H1 (cell line): ENCODE results near the gene MYO9A. TPM values are rescaled to one million over a fixed set of nuclear protein-coding genes. Genes with fewer than 3 reads are reported as not detected.

Experiments used
- CTCF ChIA-PET: fragments of 300-600 bp; sonication (Branson Sonifier 250); formaldehyde crosslinking; loops from one replicate; lab custom pipeline; 2021; ENCODE audit not compliant: partially characterized antibody; lab: Charles Lee
- POLR2A ChIA-PET: fragments of 300-600 bp; sonication (Branson Sonifier 250); formaldehyde crosslinking; loops from one replicate; lab custom pipeline; 2021; ENCODE audit warnings: inconsistent platforms; ENCODE audit not compliant: partially characterized antibody; lab: Charles Lee
- DNase-seq, 2 experiments: peaks; one replicate each; pipeline versions ENCODE4 v3.0.0 to v3.0.0-alpha.2; 2010 to 2022; ENCODE audit warnings: low spot score in 2 of 2, low read depth in 1 of 2, mixed read lengths in 1 of 2
- FAIRE-seq: peaks from 2 replicates; lab custom pipeline; 2011; peaks lifted over from hg19 to GRCh38; lab: Jason Lieb, UNC
- H2AFZ ChIP-seq: 2 replicates; pipeline ENCODE4 v1.8.1; 2012; ENCODE audit warnings: low read length, inconsistent platforms
- H2AK5ac ChIP-seq: 2 replicates; pipeline ENCODE4 v1.6.1; 2013; ENCODE audit warnings: low read depth, low read length
- H2BK120ac ChIP-seq: replicated peaks from 2 replicates; pipeline ENCODE3; 2013; ENCODE audit warnings: low read depth, low read length, inconsistent platforms
- H2BK12ac ChIP-seq: 2 replicates; pipeline ENCODE4 v1.6.1; 2013; ENCODE audit warnings: low read depth, low read length
- H2BK15ac ChIP-seq: 2 replicates; pipeline ENCODE4 v1.6.1; 2013; ENCODE audit warnings: low read length
- H2BK20ac ChIP-seq: 2 replicates; pipeline ENCODE4 v1.6.1; 2013; ENCODE audit warnings: low read length
- H2BK5ac ChIP-seq: 2 replicates; pipeline ENCODE4 v1.6.1; 2013; ENCODE audit warnings: low read depth, low read length
- H3K14ac ChIP-seq: 2 replicates; pipeline ENCODE4 v1.6.1; 2013; ENCODE audit warnings: inconsistent platforms; ENCODE audit not compliant: insufficient read length
- H3K18ac ChIP-seq: 2 replicates; pipeline ENCODE4 v1.6.1; 2013; ENCODE audit warnings: low read length; ENCODE audit errors: extremely low read depth
- H3K23ac ChIP-seq: 2 replicates; pipeline ENCODE4 v1.6.1; 2013; ENCODE audit warnings: inconsistent platforms; ENCODE audit not compliant: insufficient read length
- H3K23me2 ChIP-seq: 2 replicates; pipeline ENCODE4 v1.6.1; 2013; ENCODE audit warnings: low read depth, low read length
- H3K27ac ChIP-seq: 2 replicates; pipeline ENCODE4 v1.6.1; 2011; ENCODE audit warnings: low read depth, low read length, inconsistent platforms
- H3K27me3 ChIP-seq, 4 experiments: replicated peaks in 1 of 4; 1 replicate in 1 of 4; 2 replicates in 3 of 4; pipeline versions ENCODE4 v1.6.1 to v1.8.1; 2011 to 2013; ENCODE audit warnings: low read length in 3 of 4, mild to moderate bottlenecking in 3 of 4, inconsistent platforms in 2 of 4, mixed read lengths in 2 of 4, moderate library complexity in 1 of 4; ENCODE audit not compliant: control insufficient read depth in 3 of 4, insufficient read depth in 3 of 4; ENCODE audit errors: extremely low read depth in 1 of 4
- H3K36me3 ChIP-seq, 4 experiments: 2 replicates each; pipeline versions ENCODE4 v1.6.1 to v1.8.1; 2011 to 2013; ENCODE audit warnings: mild to moderate bottlenecking in 4 of 4, low read length in 3 of 4, moderate library complexity in 2 of 4, control low read depth in 1 of 4, inconsistent platforms in 1 of 4; ENCODE audit not compliant: insufficient read depth in 4 of 4, control insufficient read depth in 2 of 4
- H3K4ac ChIP-seq: replicated peaks from 2 replicates; pipeline ENCODE3; 2013; ENCODE audit warnings: low read length, low read depth, mixed read lengths, inconsistent platforms; ENCODE audit not compliant: insufficient read length
- H3K4me1 ChIP-seq, 4 experiments: replicated peaks in 1 of 4; 1 replicate in 1 of 4; 2 replicates in 3 of 4; pipeline versions ENCODE4 v1.6.1 to v1.8.1; 2011 to 2013; ENCODE audit warnings: low read length in 3 of 4, inconsistent platforms in 2 of 4, mixed read lengths in 1 of 4; ENCODE audit not compliant: insufficient read depth in 4 of 4, control insufficient read depth in 3 of 4
- H3K4me2 ChIP-seq, 2 experiments: 2 replicates each; pipeline versions ENCODE4 v1.6.1 to v1.8.1; 2011 to 2013; ENCODE audit warnings: low read depth in 2 of 2, low read length in 2 of 2, control low read depth in 1 of 2, inconsistent platforms in 1 of 2, mild to moderate bottlenecking in 1 of 2; ENCODE audit not compliant: insufficient read depth in 1 of 2
- H3K4me3 ChIP-seq, 4 experiments: fragments of 200-600, 300-600 bp in 1 of 4; sonication (generic), shearing (Covaris generic), sonication (Bioruptor Twin) in 1 of 4; 2 replicates each; pipeline versions ENCODE4 v1.5.1 to v1.8.1; 2011 to 2016; ENCODE audit warnings: low read length in 4 of 4, low read depth in 3 of 4, control low read depth in 2 of 4, inconsistent platforms in 2 of 4, mild to moderate bottlenecking in 2 of 4, mixed read lengths in 1 of 4, moderate library complexity in 1 of 4; ENCODE audit not compliant: insufficient read depth in 2 of 4; ENCODE audit errors: extremely low read depth in 1 of 4
- H3K56ac ChIP-seq: replicated peaks from 2 replicates; pipeline ENCODE3; 2013; ENCODE audit warnings: low read depth, mild to moderate bottlenecking, mixed read lengths, low read length, inconsistent platforms; ENCODE audit not compliant: insufficient read length
- H3K79me1 ChIP-seq: 2 replicates; pipeline ENCODE4 v1.6.1; 2013; ENCODE audit warnings: low read depth, low read length, control low read depth
- H3K79me2 ChIP-seq, 2 experiments: 2 replicates each; pipeline versions ENCODE4 v1.6.1 to v1.8.1; 2012 to 2013; ENCODE audit warnings: low read length in 2 of 2, mild to moderate bottlenecking in 2 of 2, inconsistent platforms in 1 of 2; ENCODE audit not compliant: insufficient read depth in 2 of 2, control insufficient read depth in 1 of 2
- H3K9ac ChIP-seq, 4 experiments: replicated peaks in 1 of 4; 1 replicate in 1 of 4; 2 replicates in 3 of 4; pipeline versions ENCODE4 v1.6.1 to v1.8.1; 2011 to 2013; ENCODE audit warnings: low read depth in 3 of 4, low read length in 3 of 4, control low read depth in 2 of 4, mild to moderate bottlenecking in 2 of 4, moderate library complexity in 2 of 4, inconsistent platforms in 1 of 4; ENCODE audit errors: extremely low read depth in 1 of 4
- H3K9me3 ChIP-seq, 2 experiments: 2 replicates each; pipeline versions ENCODE4 v1.6.1 to v1.8.1; 2012 to 2013; ENCODE audit warnings: mild to moderate bottlenecking in 2 of 2, moderate library complexity in 2 of 2, control low read depth in 1 of 2, inconsistent platforms in 1 of 2, low read depth in 1 of 2, low read length in 1 of 2, mixed read lengths in 1 of 2; ENCODE audit not compliant: insufficient read depth in 2 of 2
- H4K20me1 ChIP-seq, 2 experiments: replicated peaks in 1 of 2; 2 replicates each; pipeline versions ENCODE3 to v1.8.1; 2011 to 2013; ENCODE audit warnings: inconsistent platforms in 2 of 2, low read length in 2 of 2, mild to moderate bottlenecking in 1 of 2; ENCODE audit not compliant: insufficient read depth in 2 of 2, control insufficient read depth in 1 of 2
- H4K5ac ChIP-seq: 2 replicates; pipeline ENCODE4 v1.6.1; 2013; ENCODE audit warnings: low read length, low read depth, mixed read lengths, inconsistent platforms; ENCODE audit not compliant: insufficient read length
- H4K8ac ChIP-seq: 2 replicates; pipeline ENCODE4 v1.8.0; 2013; ENCODE audit warnings: mild to moderate bottlenecking, moderate library complexity, low read length, inconsistent platforms; ENCODE audit not compliant: insufficient read depth; ENCODE audit errors: extremely low read depth
- H4K91ac ChIP-seq: replicated peaks from 2 replicates; pipeline ENCODE3; 2013; ENCODE audit warnings: low read length, mixed read lengths, inconsistent platforms; ENCODE audit not compliant: insufficient read length
- ASH2L ChIP-seq: fragments of 200-600, 300-600 bp; sonication (generic); IDR thresholded peaks from one replicate; pipeline ENCODE4 v1.7.1; 2017; ENCODE audit warnings: low read length
- BCL11A ChIP-seq, 2 experiments: IDR thresholded peaks; one replicate each; pipeline ENCODE4 v1.6.1; 2011; ENCODE audit warnings: low read depth in 2 of 2, low read length in 2 of 2, mild to moderate bottlenecking in 2 of 2
- CHD2 ChIP-seq: IDR thresholded peaks from 2 replicates; pipeline ENCODE4 v1.6.1; 2012; ENCODE audit warnings: low read length, improper control_type of control experiment
- EP300 ChIP-seq, 2 experiments: IDR thresholded peaks; 1 replicate in 1 of 2; 2 replicates in 1 of 2; pipeline ENCODE4 v1.6.1; 2011 to 2012; ENCODE audit warnings: low read depth in 2 of 2, low read length in 2 of 2, mild to moderate bottlenecking in 2 of 2, borderline replicate concordance in 1 of 2, inconsistent platforms in 1 of 2, moderate library complexity in 1 of 2
- JUN ChIP-seq: IDR thresholded peaks from 2 replicates; pipeline ENCODE4 v1.6.1; 2011; ENCODE audit warnings: low read depth, mild to moderate bottlenecking, improper control_type of control experiment, low read length
- JUND ChIP-seq: IDR thresholded peaks from 2 replicates; pipeline ENCODE4 v1.6.1; 2011; ENCODE audit warnings: mild to moderate bottlenecking, improper control_type of control experiment, low read length
- KDM4A ChIP-seq: IDR thresholded peaks from one replicate; pipeline ENCODE4 v1.7.1; 2012; ENCODE audit warnings: low read depth, mild to moderate bottlenecking, moderate library complexity, low read length, inconsistent platforms; ENCODE audit not compliant: severe bottlenecking
- MAX ChIP-seq: IDR thresholded peaks from 2 replicates; pipeline ENCODE4 v1.6.1; 2012; ENCODE audit warnings: inconsistent platforms
- NANOG ChIP-seq: IDR thresholded peaks from 2 replicates; pipeline ENCODE4 v1.6.1; 2011; ENCODE audit warnings: low read length, low read depth, mild to moderate bottlenecking, inconsistent platforms; ENCODE audit not compliant: insufficient read depth, poor library complexity, severe bottlenecking
- POLR2AphosphoS5 ChIP-seq: IDR thresholded peaks from 2 replicates; pipeline ENCODE4 v1.6.1; 2011; ENCODE audit warnings: low read depth, low read length
- RFX5 ChIP-seq: IDR thresholded peaks from 2 replicates; pipeline ENCODE4 v1.6.1; 2011; ENCODE audit warnings: low read depth, low read length, improper control_type of control experiment, borderline replicate concordance
- RNF2 ChIP-seq: fragments of 200-900, 300-1000 bp; sonication (generic); IDR thresholded peaks from 2 replicates; pipeline ENCODE4 v1.7.1; 2016; ENCODE audit warnings: borderline replicate concordance, low read depth, mild to moderate bottlenecking, antibody characterized with exemption, low read length; ENCODE audit not compliant: poor library complexity, severe bottlenecking; ENCODE audit errors: missing control alignments
- SIRT6 ChIP-seq: IDR thresholded peaks from one replicate; pipeline ENCODE4 v1.7.1; 2012; ENCODE audit warnings: low read length, inconsistent platforms
- SRF ChIP-seq: IDR thresholded peaks from 2 replicates; pipeline ENCODE4 v1.6.1; 2011; ENCODE audit warnings: mild to moderate bottlenecking, low read depth, low read length, moderate library complexity
- WGBS, 2 experiments: shearing (Covaris generic) in 1 of 2; methylation state at CpG; one replicate each; pipeline versions ENCODE4 v1.1.6 to v1.1.7; 2013 to 2015; ENCODE audit warnings: low lambda C conversion rate in 2 of 2, mixed read lengths in 2 of 2, inconsistent platforms in 1 of 2, low coverage in 1 of 2, missing lambda C conversion rate in 1 of 2; ENCODE audit not compliant: insufficient replicate concordance in 2 of 2, insufficient coverage in 1 of 2, insufficient read length in 1 of 2; ENCODE audit errors: extremely low coverage in 1 of 2, missing lambda C conversion rate in 1 of 2; 5-methylcytosine and 5-hydroxymethylcytosine counted together
- polyA plus RNA-seq, 7 experiments: library from polyadenylated mRNA; depleted of rRNA in 3 of 7; stranded (reverse) in 5 of 7; unstranded in 2 of 7; fragments of >200 nt in 5 of 7; fragments of 200-250 nt in 2 of 7; gene quantifications; 1 replicate in 5 of 7; 2 replicates in 1 of 7; 4 replicates in 1 of 7; pipeline versions ENCODE4 v1.2.1 to v1.2.3, GENCODE V29; 2011 to 2013; ENCODE audit warnings: missing spikeins in 2 of 7, mixed read lengths in 2 of 7
- total RNA-seq: library from RNA; stranded (reverse); fragmentation: NEBNext Ultra II Directional; extraction: Animal tissue kit (Norgen Biotek cat#: 25700); gene quantifications from 2 replicates; pipeline ENCODE4 v1.2.1, GENCODE V29; 2021

Gene MYO9A
- total and polyA plus RNA-seq, 2 of the 8 experiments (the other 6 are each of a cell fraction or from before 2014, with no cell fraction given), result 3.9 to 26.0 TPM

- no peak overlapping the region for H3K4me2 ChIP-seq
- CTCF ChIA-PET, result interaction anchor here (0.7 kb wide), 1 partner anchor 131 kb away, joined by 3 read pairs; no protein-coding TSS in a partner anchor
- no peak overlapping the region for H2AK5ac ChIP-seq
- H2BK5ac ChIP-seq, result no peak overlapping the region
- no peaks in the 10 kb centered on the region; a peak in 1 of 7 replicates for H3K27me3 ChIP-seq
- H2BK15ac ChIP-seq, result no peak overlapping the region
- no peak overlapping the region for H2BK12ac ChIP-seq
- WGBS, 2 experiments, result 94% methylated on average over 2 of the region's 2 CpGs; no CpG with 5 or more reads in 1 of the 2 experiments
- H3K4me1 ChIP-seq, result peaks cover 0 to 3% (median 2%) of the 10 kb centered on the region in 4 experiments; a peak in 3 of 7 replicates
- H3K79me1 ChIP-seq, result peaks cover 3% of the 10 kb centered on the region; the same call in 1 of the 2 replicates
- H2BK120ac ChIP-seq, result no peak overlapping the region
- peaks cover 0 to 39% of the 10 kb centered on the region in 2 experiments; a peak in 2 of 4 replicates for H3K79me2 ChIP-seq
- no peak overlapping the region for H2BK20ac ChIP-seq
- no peak overlapping the region for H4K5ac ChIP-seq
- no peak overlapping the region for H4K8ac ChIP-seq
- H3K23me2 ChIP-seq, result peaks cover 6% of the 10 kb centered on the region
- H3K36me3 ChIP-seq, result no peaks in the 10 kb centered on the region
- POLR2A ChIA-PET, result interaction anchor here (1.4 kb wide), 1 partner anchor 20 kb away, joined by 5 read pairs; no protein-coding TSS in a partner anchor
- FAIRE-seq (no peak), DNase-seq (no peak)
- H4K20me1 ChIP-seq, result peaks cover 2 to 3% of the 10 kb centered on the region in 2 experiments
- no peaks in the 10 kb centered on the region for H3K9me3 ChIP-seq
- H3K56ac ChIP-seq, result no peak overlapping the region
- no peak overlapping the region for H3K4me3 ChIP-seq
- no peak overlapping the region for H3K23ac ChIP-seq
- H4K91ac ChIP-seq, result no peak overlapping the region
- H3K4ac ChIP-seq, result no peak overlapping the region
- H3K9ac ChIP-seq, result no peak overlapping the region
- H2AFZ ChIP-seq, result no peak overlapping the region
- no peak overlapping the region for H3K18ac ChIP-seq
- no peak overlapping the region for H3K27ac ChIP-seq
- H3K14ac ChIP-seq, result no peak overlapping the region
- TF ChIP-seq CHD2 (no peak), ASH2L (no peak), NANOG (no peak), POLR2AphosphoS5 (no peak), SRF (no peak), RNF2 (no peak), JUND (no peak), EP300 (IDR thresholded peaks at IDR 0.05; ENCODE audit: borderline replicate concordance in 1 of 2, low read depth in 2 of 2, low read length in 2 of 2) (no peak), SIRT6 (no peak), BCL11A (IDR thresholded peaks at IDR 0.05; ENCODE audit: low read depth in 2 of 2, low read length in 2 of 2) (no peak), MAX (no peak), RFX5 (no peak), JUN (no peak), KDM4A (no peak)
Measured at GRCh38 chr15:72112116-72112515, 5.8 kb downstream of the MYO9A start.
